HG03460 (cell line): ENCODE results near the gene ZFP2.
"Not testable (repeated sequence)": the region's sequence is repeated elsewhere in the genome, so short reads cannot be mapped to it uniquely, and the experiment has no call there.

Experiments
- ATAC-seq: cut with Tn5 transposase; IDR thresholded peaks from one replicate; pipeline ENCODE4 v1.9.1; 2021; ENCODE audit not compliant: unreplicated experiment

The ZFP2 gene

GRCh38 chr5:178895615-178896571, at the start of gene ZFP2:
ZFP2 (plus strand) TSS chr5:178895913; CDS start chr5:178931314, 35,401 bp downstream.
- no peak for ATAC-seq

DNA sequence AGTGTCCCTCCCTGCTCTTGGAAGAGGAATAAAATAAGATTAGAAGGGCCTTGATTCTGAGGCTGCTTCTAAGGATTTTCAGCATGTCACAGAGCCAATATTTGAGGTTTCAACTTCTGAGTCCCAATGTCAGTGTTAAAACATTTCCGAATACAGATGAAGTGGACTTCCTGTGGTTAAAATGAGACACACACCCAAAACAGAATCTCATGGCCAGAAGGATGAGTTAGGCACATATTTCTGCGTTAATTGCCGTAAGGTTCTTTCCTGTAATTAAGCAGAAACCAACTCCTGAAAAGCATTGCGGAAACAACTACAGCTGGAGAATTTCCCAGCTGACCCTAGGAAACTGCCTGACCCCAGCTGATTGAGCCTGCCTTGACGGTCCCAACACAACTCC, 46.4 kb upstream of the ZFP2 start:
- ATAC-seq = no peak

DNA sequence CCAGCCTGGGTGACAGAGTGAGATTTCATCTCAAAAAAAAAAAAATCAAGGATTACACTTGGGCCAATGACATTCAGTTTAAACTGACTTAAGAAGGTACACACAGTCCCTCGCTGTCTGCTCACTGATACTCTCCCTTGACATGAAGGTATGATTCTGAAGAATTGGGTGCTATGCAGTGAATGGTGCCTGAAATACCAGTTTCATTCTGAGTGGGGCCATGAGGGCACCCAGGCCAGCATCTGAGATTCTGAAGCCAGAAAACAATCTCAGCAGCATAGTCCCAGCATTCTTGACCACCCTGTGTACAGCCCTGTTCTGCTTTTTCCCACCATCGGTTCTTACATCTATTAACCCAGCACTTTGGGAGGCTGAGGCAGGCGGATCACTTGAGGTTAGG, 43.8 kb upstream of the ZFP2 start:
- no peak for ATAC-seq

- no peak for ATAC-seq
These were observed 41.4 kb upstream of the ZFP2 start for GRCh38 chr5:178854284-178854683.

GRCh38 chr5:178859625-178860521, 35.8 kb upstream of the ZFP2 start, which contains the start of gene ZNF354B:
ZNF354B (plus strand) TSS chr5:178859953; CDS start chr5:178861048, 1,095 bp downstream.
- peak; percentile 99 for ATAC-seq

- peak; percentile 3 for ATAC-seq
These were observed 35.1 kb upstream of the ZFP2 start for GRCh38 chr5:178860615-178861014.

DNA sequence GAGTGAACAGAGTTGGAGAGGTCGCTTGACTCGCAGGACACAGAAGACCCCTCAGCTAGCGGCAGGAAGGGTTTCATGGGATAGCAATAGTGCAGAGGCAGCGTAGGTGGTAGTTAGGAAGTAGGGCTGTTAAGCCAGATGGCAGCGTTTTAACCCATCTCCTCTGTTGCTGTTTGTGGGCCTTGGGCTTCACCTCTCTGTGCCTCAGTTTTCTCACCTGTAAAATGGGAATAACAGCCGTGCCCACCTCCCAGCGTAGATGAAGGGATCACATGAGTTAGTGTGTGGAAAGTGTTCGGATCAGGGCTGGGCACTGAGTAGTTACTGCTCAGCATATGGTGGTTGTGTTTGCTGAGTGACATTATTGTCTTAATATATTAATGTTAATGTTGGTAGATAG, 34.1 kb upstream of the ZFP2 start:
- no peak for ATAC-seq

DNA sequence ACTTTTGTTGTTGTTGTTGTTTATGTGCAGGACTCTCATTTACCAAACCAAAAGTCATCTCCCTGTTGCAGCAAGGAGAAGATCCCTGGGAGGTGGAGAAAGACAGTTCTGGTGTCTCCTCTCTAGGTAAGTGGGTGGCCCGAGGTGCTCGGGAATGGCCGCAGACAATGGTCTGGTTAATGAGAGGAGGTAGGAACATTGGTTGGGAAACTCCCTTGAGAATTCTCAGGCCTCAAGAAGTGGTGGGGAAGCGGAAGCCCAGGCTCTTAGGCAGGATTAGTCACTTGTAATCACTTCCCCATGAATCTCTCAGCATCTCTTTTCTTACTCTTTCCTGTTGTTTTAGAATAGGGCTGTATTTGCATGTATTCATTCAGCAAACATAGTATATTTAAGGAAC, 28.8 kb upstream of the ZFP2 start:
- no peak for ATAC-seq

- no peak for ATAC-seq
These were observed 26.1 kb upstream of the ZFP2 start for GRCh38 chr5:178869577-178869976.

GRCh38 chr5:178870411-178870810, 25.3 kb upstream of the ZFP2 start:
- ATAC-seq = no peak

- ATAC-seq = no peak
These were observed 23.4 kb upstream of the ZFP2 start for GRCh38 chr5:178872302-178872701.

DNA sequence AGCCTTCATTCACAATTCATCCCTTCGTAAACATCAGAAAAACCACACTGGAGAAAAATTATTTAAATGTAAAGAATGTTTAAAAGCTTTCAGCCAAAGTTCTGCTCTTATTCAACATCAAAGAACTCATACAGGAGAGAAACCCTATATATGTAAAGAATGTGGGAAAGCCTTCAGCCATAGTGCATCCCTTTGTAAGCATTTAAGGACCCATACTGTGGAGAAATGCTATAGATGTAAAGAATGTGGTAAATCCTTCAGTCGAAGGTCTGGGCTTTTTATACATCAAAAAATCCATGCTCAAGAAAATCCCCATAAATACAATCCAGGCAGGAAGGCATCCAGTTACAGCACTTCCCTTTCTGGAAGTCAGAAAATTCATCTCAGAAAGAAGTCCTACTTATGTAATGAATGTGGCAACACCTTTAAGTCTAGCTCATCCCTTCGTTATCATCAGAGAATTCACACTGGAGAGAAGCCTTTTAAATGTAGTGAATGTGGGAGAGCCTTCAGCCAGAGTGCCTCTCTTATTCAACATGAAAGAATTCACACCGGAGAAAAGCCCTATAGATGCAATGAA, 12.5 kb upstream of the ZFP2 start:
- not testable (repeated sequence) for ATAC-seq

- no peak for ATAC-seq
These were observed 11.8 kb upstream of the ZFP2 start for GRCh38 chr5:178883815-178884430.

- ATAC-seq = no peak
These were observed 3.6 kb downstream of the ZFP2 start for GRCh38 chr5:178899289-178899688.

- no peak for ATAC-seq
These were observed 7.1 kb downstream of the ZFP2 start for GRCh38 chr5:178902849-178903248.

GRCh38 chr5:178931846-178932760, 36.4 kb downstream of the ZFP2 start:
- ATAC-seq = no peak

DNA sequence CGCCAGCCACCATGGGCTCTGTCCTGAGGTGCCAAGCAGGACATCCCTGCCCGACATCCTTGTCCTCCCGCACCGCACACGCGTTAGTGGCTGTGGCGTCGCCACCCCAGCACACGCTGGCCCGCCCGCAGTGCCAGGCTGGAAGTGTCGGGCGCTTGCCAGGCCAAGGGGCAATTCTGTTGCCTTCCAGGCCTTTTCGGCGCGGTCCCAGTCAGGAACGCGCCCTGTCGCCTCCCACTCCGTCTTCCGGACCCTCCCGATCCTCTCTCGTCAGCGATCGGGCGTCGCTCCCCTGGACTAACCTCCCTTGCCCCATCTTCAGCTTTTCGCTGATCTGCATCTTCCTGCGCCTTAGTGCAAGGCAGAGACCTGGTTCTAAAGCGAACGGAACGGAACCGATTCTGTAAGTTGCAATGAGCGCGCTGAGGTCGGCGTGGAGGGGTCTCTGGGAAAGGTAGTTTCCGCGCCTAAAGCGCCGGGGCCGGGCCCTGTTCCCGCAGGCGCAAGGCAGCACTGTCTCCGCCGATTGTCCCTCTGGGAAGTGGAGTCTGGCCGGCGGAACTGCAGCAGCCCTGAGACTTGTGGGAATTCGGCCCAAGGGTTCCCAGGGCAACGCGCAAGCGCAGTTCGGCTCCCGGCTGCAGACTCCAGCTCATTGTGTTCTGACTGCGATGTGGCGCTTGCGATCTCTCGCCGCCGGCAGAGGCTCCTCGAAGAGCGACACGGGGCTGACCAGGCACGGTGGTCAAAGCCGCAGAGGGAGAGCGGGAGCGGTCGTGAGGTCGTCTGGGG, 45.1 kb downstream of the ZFP2 start, which contains the start of gene ZNF454:
TSS of gene ZNF454 (plus strand) at position 630 of the 792 bp plus-strand sequence. CDS start 1,594 bp downstream, outside the sequence.
- no peak for ATAC-seq

DNA sequence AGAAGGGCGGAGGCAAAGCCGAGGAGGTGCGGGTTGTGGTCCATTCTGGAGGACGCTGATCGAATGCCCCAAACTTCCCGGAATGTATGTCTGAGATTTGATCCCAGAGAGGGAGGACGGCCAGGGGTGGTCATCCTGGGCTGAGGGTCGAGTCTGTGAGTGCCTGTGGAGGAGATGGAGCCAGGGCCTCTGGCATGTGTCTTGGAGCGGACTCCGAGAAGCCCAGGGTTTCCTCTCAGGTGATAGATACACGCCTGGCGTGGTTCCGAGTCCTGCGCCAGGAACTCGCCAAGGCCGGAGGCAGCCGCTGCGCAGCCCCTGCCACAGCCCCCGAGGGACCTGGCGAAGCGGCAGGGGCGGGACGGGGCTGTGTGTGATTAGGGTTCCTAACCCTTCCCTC, 45.6 kb downstream of the ZFP2 start:
- ATAC-seq = no peak
